Endodermal cell (in vitro differentiated cells): ENCODE data around the gene DSCAML1. TPM values are rescaled to one million over a fixed set of nuclear protein-coding genes. Genes with fewer than 3 reads are reported as not detected.
A peak's percentile ranks its signal among the peaks of the same experiment; 100 is the strongest.

Source experiments
- DNase-seq: peaks from one replicate; pipeline ENCODE4 v3.0.0-alpha.2; 2017
- H3K27ac ChIP-seq: 2 replicates; pipeline ENCODE4 v1.5.1; 2013; ENCODE audit warnings: mild to moderate bottlenecking, low read depth, low read length, moderate library complexity
- H3K27me3 ChIP-seq: 2 replicates; pipeline ENCODE4 v1.6.1; 2013; ENCODE audit warnings: mild to moderate bottlenecking, low read length, moderate library complexity; ENCODE audit not compliant: insufficient read depth, control insufficient read depth, poor library complexity, severe bottlenecking
- H3K36me3 ChIP-seq: 2 replicates; pipeline ENCODE4 v1.7.0; 2013; ENCODE audit warnings: mild to moderate bottlenecking, low read length, moderate library complexity; ENCODE audit not compliant: control insufficient read depth, insufficient read depth
- H3K4me1 ChIP-seq: one replicate; pipeline ENCODE4 v1.7.0; 2013; ENCODE audit warnings: low read length; ENCODE audit not compliant: control insufficient read depth, insufficient read depth
- H3K4me3 ChIP-seq: 2 replicates; pipeline ENCODE4 v1.5.1; 2013; ENCODE audit warnings: mild to moderate bottlenecking, low read length, moderate library complexity
- H3K9ac ChIP-seq: 2 replicates; pipeline ENCODE4 v1.6.1; 2013; ENCODE audit warnings: mild to moderate bottlenecking, low read length, moderate library complexity; ENCODE audit not compliant: poor library complexity, severe bottlenecking; ENCODE audit errors: extremely low read depth
- H3K9me3 ChIP-seq: 2 replicates; pipeline ENCODE4 v1.6.1; 2013; ENCODE audit warnings: mild to moderate bottlenecking, low read length, moderate library complexity; ENCODE audit not compliant: control insufficient read depth
- H3K27ac Mint-ChIP-seq: 2 replicates; pipeline ENCODE4 v1.8.0; 2020; ENCODE audit warnings: mixed read lengths
- H3K27me3 Mint-ChIP-seq: 2 replicates; pipeline ENCODE4 v1.8.0; 2021; ENCODE audit warnings: mild to moderate bottlenecking, mixed read lengths; ENCODE audit not compliant: insufficient read depth
- H3K36me3 Mint-ChIP-seq: 2 replicates; pipeline ENCODE4 v1.8.0; 2020; ENCODE audit warnings: low read depth, mixed read lengths
- H3K4me1 Mint-ChIP-seq: 2 replicates; pipeline ENCODE4 v1.8.0; 2020; ENCODE audit warnings: mixed read lengths
- H3K4me3 Mint-ChIP-seq: 2 replicates; pipeline ENCODE4 v1.8.0; 2020; ENCODE audit warnings: mild to moderate bottlenecking, moderate library complexity, mixed read lengths
- H3K9me3 Mint-ChIP-seq: 2 replicates; pipeline ENCODE4 v1.8.0; 2020; ENCODE audit warnings: mild to moderate bottlenecking, mixed read lengths
- CTCF ChIP-seq: fragments of 200-600 bp; sonication (generic); conservative IDR thresholded peaks from 2 replicates; pipeline ENCODE4 v1.5.0; 2021; ENCODE audit warnings: antibody characterized with exemption, mild to moderate bottlenecking
- WGBS, 2 experiments: methylation state at CpG; one replicate each; pipeline versions ENCODE4 v1.1.5 to v1.1.7; 2013; ENCODE audit warnings: missing lambda C conversion rate in 2 of 2, mixed read lengths in 1 of 2; ENCODE audit not compliant: insufficient coverage in 1 of 2, insufficient read length in 1 of 2; 5-methylcytosine and 5-hydroxymethylcytosine counted together
- total RNA-seq, 2 donors: library from RNA; stranded (reverse); fragmentation: NEBNext Ultra II Directional in 1 of 2; extraction: Animal tissue kit (Norgen Biotek cat#: 25700) in 1 of 2; gene quantifications; 2 replicates in 1 of 2; 3 replicates in 1 of 2; pipeline ENCODE4 v1.2.1, GENCODE V29; 2021

The DSCAML1 gene
- total RNA-seq, 2 donors from 2014 or later, result 5.6 to 10.9 TPM

- Mint-ChIP-seq H3K27me3 (no peaks in the 10 kb centered on the region), H3K4me3 (no peak overlapping the region), H3K36me3 (peaks cover 20% of the 10 kb centered on the region), H3K4me1 (peaks cover 49% of the 10 kb centered on the region), H3K27ac (no peak overlapping the region), H3K9me3 (no peaks in the 10 kb centered on the region)
- DNase-seq, result peak; percentile 87
- TF ChIP-seq CTCF, result peak; percentile 76
- Histone ChIP-seq H3K4me3 (no peak overlapping the region), H3K36me3 (no peaks in the 10 kb centered on the region), H3K4me1 (peaks cover 2% of the 10 kb centered on the region), H3K9me3 (no peaks in the 10 kb centered on the region), H3K27me3 (peaks cover 6% of the 10 kb centered on the region), H3K9ac (no peak overlapping the region), H3K27ac (no peak overlapping the region)
- WGBS, 2 experiments, result 58 to 71% methylated on average over 18 to 22 of the region's 22 CpGs
Observed at GRCh38 chr11:117809236-117810055, 12.4 kb upstream of the DSCAML1 start.

GRCh38 chr11:117808784-117809183 lies 11.8 kb upstream of the DSCAML1 start:
- Mint-ChIP-seq H3K27ac (no peak overlapping the region), H3K9me3 (no peaks in the 10 kb centered on the region), H3K36me3 (peaks cover 24% of the 10 kb centered on the region), H3K27me3 (no peaks in the 10 kb centered on the region), H3K4me3 (no peak overlapping the region), H3K4me1 (peaks cover 43% of the 10 kb centered on the region)
- Histone ChIP-seq H3K27ac (no peak overlapping the region), H3K27me3 (peaks cover 6% of the 10 kb centered on the region), H3K9ac (no peak overlapping the region), H3K36me3 (no peaks in the 10 kb centered on the region), H3K9me3 (no peaks in the 10 kb centered on the region), H3K4me3 (no peak overlapping the region), H3K4me1 (peaks cover 2% of the 10 kb centered on the region)
- DNase-seq, result no peak
- WGBS, 2 experiments, result 90 to 92% methylated on average over 12 of the region's 12 CpGs
- TF ChIP-seq CTCF, result no peak

- H3K27ac ChIP-seq, result no peak overlapping the region
- H3K4me1 ChIP-seq, result peaks cover 2% of the 10 kb centered on the region
- no peaks in the 10 kb centered on the region for H3K9me3 ChIP-seq
- H3K36me3 ChIP-seq, result no peaks in the 10 kb centered on the region
- H3K4me1 Mint-ChIP-seq, result peaks cover 35% of the 10 kb centered on the region
- H3K9me3 Mint-ChIP-seq, result no peaks in the 10 kb centered on the region
- no peak overlapping the region for H3K4me3 Mint-ChIP-seq
- TF ChIP-seq CTCF, result peak; percentile 94
- peaks cover 9% of the 10 kb centered on the region for H3K27me3 ChIP-seq
- peaks cover 28% of the 10 kb centered on the region for H3K36me3 Mint-ChIP-seq
- no peak overlapping the region for H3K4me3 ChIP-seq
- WGBS, 2 experiments, result 71 to 78% methylated on average over 18 to 22 of the region's 22 CpGs
- H3K27me3 Mint-ChIP-seq, result no peaks in the 10 kb centered on the region
- no peak overlapping the region for H3K27ac Mint-ChIP-seq
- no peak overlapping the region for H3K9ac ChIP-seq
- DNase-seq, result peak; percentile 92
Observed at GRCh38 chr11:117807482-117808327, 10.7 kb upstream of the DSCAML1 start.
